ENCODE results near the gene GSTT4. TPM values are rescaled to one million over a fixed set of nuclear protein-coding genes. Genes with fewer than 3 reads are reported as not detected.

The GSTT4 gene
- total RNA-seq, 2 donors from 2014 or later, result 0.80 TPM; not detected in 1

DNA sequence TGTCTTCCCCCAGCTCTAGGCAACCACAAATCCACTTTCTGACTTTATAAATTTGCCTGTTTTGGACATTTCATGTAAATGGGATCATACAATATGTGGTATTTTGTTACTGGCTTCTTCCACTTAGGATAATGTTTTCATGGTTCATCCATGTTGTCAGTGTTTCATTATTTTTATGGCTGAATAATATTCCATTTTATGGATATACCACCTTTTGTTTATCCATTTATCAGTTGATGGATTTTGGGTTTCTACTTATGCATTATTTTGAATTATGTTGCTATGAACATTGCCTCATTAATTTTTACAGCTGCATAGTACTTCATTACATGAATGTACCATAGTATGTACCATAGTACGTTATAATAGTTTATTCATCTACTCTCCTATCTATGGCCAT, 10.9 kb upstream of the GSTT4 start:
- no peak overlapping the region for H3K27ac ChIP-seq
- H3K4me1 ChIP-seq (replicated peaks), result no peaks in the 10 kb centered on the region
- WGBS, result 97% methylated on average over 1 of the region's 1 CpG
- no peaks in the 10 kb centered on the region for H3K9me3 ChIP-seq
- no peak for DNase-seq (ENCODE audit: low spot score)
- TF ChIP-seq, protein P1, sequence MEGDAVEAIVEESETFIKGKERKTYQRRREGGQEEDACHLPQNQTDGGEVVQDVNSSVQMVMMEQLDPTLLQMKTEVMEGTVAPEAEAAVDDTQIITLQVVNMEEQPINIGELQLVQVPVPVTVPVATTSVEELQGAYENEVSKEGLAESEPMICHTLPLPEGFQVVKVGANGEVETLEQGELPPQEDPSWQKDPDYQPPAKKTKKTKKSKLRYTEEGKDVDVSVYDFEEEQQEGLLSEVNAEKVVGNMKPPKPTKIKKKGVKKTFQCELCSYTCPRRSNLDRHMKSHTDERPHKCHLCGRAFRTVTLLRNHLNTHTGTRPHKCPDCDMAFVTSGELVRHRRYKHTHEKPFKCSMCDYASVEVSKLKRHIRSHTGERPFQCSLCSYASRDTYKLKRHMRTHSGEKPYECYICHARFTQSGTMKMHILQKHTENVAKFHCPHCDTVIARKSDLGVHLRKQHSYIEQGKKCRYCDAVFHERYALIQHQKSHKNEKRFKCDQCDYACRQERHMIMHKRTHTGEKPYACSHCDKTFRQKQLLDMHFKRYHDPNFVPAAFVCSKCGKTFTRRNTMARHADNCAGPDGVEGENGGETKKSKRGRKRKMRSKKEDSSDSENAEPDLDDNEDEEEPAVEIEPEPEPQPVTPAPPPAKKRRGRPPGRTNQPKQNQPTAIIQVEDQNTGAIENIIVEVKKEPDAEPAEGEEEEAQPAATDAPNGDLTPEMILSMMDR (IDR thresholded peaks at IDR 0.05), result no peak
- TF ChIP-seq POLR2A (IDR thresholded peaks at IDR 0.05), result no peak
- no peak for TF ChIP-seq POLR2AphosphoS5 (IDR thresholded peaks at IDR 0.05)
- intact Hi-C loops (cut with DNase I), result no loop called here
- H3K4me3 ChIP-seq, result no peak overlapping the region
- no peaks in the 10 kb centered on the region for H3K36me3 ChIP-seq
- H3K27me3 ChIP-seq (replicated peaks; ENCODE audit: insufficient read depth), result no peaks in the 10 kb centered on the region

DNA sequence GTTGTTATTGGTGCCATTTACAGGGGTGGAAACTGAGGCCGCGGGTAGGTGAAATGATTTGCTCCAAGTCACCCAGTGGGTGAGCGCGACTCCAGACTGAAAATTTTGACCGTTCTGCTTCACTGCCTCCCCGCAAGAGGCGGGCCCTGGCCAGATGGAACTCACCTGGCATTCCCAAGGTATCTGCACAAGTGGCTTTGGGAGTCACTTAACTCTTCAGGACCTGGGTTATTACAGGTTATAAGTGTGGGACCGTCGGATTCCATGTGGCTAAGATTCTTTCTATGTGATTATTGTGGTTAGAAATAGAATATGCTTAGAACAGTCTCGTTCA, 6.4 kb upstream of the GSTT4 start:
- H3K4me3 ChIP-seq, result peak overlapping the region; percentile 61 to 84
- WGBS, result 0% methylated on average over 10 of the region's 10 CpGs
- no peaks in the 10 kb centered on the region for H3K4me1 ChIP-seq (replicated peaks)
- intact Hi-C loops (cut with DNase I), result no loop called here
- DNase-seq (ENCODE audit: low spot score), result no peak
- no peaks in the 10 kb centered on the region for H3K36me3 ChIP-seq
- no peak for TF ChIP-seq POLR2A (IDR thresholded peaks at IDR 0.05)
- TF ChIP-seq POLR2AphosphoS5 (IDR thresholded peaks at IDR 0.05), result no peak
- H3K27me3 ChIP-seq (replicated peaks; ENCODE audit: insufficient read depth), result no peaks in the 10 kb centered on the region
- no peaks in the 10 kb centered on the region for H3K9me3 ChIP-seq
- H3K27ac ChIP-seq, result peak overlapping the region; percentile 28 to 66

DNA sequence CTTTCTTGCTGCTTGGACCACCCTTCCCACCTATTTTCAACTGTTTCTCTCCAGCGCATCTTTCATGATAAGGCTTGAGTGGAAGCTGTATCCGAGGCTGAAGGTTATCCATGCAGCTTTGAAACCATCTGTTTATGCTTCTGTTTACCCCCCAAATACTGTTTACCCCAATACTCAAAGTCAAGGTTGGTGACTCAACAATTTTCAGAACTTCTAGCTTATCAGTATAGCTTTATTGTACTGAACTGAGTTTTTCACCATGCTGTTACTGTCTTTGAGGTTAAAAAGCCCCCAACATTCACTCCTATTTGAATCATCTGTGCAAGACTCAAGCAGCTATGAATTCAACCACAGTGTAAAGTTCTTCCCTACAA, 4.8 kb upstream of the GSTT4 start:
- Histone ChIP-seq H3K27me3 (replicated peaks; ENCODE audit: insufficient read depth) (no peaks in the 10 kb centered on the region), H3K4me3 (no peak overlapping the region), H3K9me3 (no peaks in the 10 kb centered on the region), H3K36me3 (no peaks in the 10 kb centered on the region), H3K4me1 (replicated peaks) (no peaks in the 10 kb centered on the region), H3K27ac (no peak overlapping the region)
- no peak for DNase-seq (ENCODE audit: low spot score)
- intact Hi-C loops (cut with DNase I), result no loop called here
- WGBS, result 91% methylated on average over 2 of the region's 2 CpGs
- no peak for TF ChIP-seq POLR2AphosphoS5 (IDR thresholded peaks at IDR 0.05)
- TF ChIP-seq, protein P1 (IDR thresholded peaks at IDR 0.05), result no peak
- TF ChIP-seq POLR2A (IDR thresholded peaks at IDR 0.05), result no peak

DNA sequence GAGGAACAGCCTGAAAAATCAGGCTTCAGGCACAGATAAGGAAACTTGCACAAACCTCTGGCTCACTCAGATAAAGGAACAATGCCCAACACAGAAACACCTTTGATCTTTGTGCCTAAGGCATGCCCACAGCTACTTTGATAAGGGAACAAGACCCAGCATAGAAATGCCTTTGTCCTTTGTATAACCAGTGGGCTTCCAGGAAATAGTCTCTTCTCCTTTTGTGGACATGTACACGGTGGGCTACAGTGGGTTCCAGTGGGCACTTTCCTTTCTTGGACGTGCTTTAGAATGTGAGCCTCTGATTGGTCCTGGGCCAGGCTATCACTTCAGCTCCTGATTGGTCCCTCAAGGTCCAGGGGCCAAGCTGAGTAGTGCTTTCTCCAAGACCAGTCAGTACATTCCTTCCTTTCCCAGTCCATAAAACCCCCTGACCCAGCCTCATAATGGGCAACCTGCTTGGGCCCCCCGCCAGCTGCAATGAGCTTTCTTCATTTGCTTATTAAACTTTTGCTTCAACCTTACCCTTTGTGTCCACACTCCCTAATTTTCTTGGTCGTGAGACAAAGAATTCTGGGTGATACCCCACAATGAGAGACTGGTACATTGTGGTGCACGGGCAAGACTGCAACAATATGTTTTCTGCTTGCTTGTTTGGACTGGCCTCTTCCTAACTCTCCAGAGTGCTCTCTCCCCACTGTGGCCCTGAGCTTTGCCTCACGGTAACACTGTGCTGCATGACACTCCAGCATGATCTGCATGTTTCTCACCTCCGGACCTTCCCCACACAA, 4.2 kb upstream of the GSTT4 start:
- intact Hi-C loops (cut with DNase I), result loop anchor here (5.0 kb wide), 1 partner anchor 148 kb away; no protein-coding TSS in a partner anchor
- Histone ChIP-seq H3K36me3 (no peaks in the 10 kb centered on the region), H3K9me3 (no peaks in the 10 kb centered on the region), H3K27ac (no peak overlapping the region), H3K4me1 (replicated peaks) (no peaks in the 10 kb centered on the region), H3K4me3 (no peak overlapping the region), H3K27me3 (replicated peaks; ENCODE audit: insufficient read depth) (no peaks in the 10 kb centered on the region)
- DNase-seq (ENCODE audit: low spot score), result no peak
- TF ChIP-seq POLR2AphosphoS5 (IDR thresholded peaks at IDR 0.05) (no peak), POLR2A (IDR thresholded peaks at IDR 0.05) (no peak)
- TF ChIP-seq, protein P1 (IDR thresholded peaks at IDR 0.05), result no peak
- 88% methylated on average over 7 of the region's 7 CpGs for WGBS

DNA sequence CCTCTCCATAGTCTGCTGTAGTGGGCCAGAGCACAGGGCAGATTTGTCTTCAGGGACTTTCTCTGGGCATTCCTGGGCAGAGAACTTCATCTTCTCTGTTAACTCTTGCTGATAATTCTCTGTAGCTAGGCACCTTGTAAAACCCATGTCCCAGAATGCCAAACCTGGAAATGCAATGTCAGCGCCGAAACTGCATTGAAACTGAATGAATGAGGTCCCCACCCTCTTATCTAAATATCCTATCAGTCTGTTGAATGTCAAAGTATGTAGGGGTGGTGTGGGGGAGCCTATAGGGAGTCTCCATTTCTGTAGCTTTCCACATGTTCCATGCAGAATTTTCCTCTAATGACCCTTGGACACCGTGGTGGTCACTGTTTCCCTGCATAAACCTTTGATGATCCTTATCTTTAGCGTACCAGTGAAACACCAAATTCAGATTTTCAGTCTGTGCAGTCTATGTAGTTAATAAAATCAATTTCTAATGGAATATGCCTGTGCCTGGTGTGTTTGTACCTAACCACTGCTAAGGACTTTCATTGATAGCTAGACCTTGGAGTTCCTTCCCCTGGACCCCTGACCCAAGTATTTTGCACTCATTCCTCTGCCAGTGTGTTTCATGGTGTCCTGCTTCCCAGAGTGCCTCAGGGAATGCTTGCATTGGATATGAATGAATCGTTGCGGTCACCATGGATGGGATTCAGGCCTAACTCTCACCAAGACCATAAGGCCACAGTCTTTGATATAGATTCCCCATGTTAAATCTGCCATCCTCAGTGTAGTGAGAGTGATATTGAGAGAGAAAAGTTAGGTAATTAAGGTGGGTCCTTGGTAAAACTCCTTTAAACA, 3.4 kb upstream of the GSTT4 start:
- TF ChIP-seq, protein P1 (IDR thresholded peaks at IDR 0.05), result no peak
- TF ChIP-seq POLR2A (IDR thresholded peaks at IDR 0.05) (no peak), POLR2AphosphoS5 (IDR thresholded peaks at IDR 0.05) (no peak)
- H3K27me3 ChIP-seq (replicated peaks; ENCODE audit: insufficient read depth), result no peaks in the 10 kb centered on the region
- H3K27ac ChIP-seq, result no peak overlapping the region
- no peaks in the 10 kb centered on the region for H3K9me3 ChIP-seq
- intact Hi-C loops (cut with DNase I), result loop anchor here (5.0 kb wide), 1 partner anchor 149 kb away; no protein-coding TSS in a partner anchor
- DNase-seq (ENCODE audit: low spot score), result no peak
- no peaks in the 10 kb centered on the region for H3K4me1 ChIP-seq (replicated peaks)
- H3K4me3 ChIP-seq, result no peak overlapping the region
- no peaks in the 10 kb centered on the region for H3K36me3 ChIP-seq
- WGBS, result 81% methylated on average over 6 of the region's 6 CpGs
